Loucy (cell line): ENCODE data around the gene KAZALD1.
A peak's percentile ranks its signal among the peaks of the same experiment; 100 is the strongest.

Source experiments
- H2AFZ ChIP-seq: fragments of 200-600 bp; sonication (generic); 2 replicates; pipeline ENCODE4 v1.6.0; 2016; ENCODE audit warnings: antibody characterized with exemption, mild to moderate bottlenecking, low read length, moderate library complexity
- H3F3A ChIP-seq: fragments of 200-600 bp; 2 replicates; pipeline ENCODE4 v1.6.0; 2016; ENCODE audit warnings: antibody characterized with exemption, low read depth, mild to moderate bottlenecking
- H3K27me3 ChIP-seq: fragments of 200-600 bp; sonication (generic); 2 replicates; pipeline ENCODE4 v1.6.1; 2014; ENCODE audit warnings: low read length, mild to moderate bottlenecking; ENCODE audit not compliant: insufficient read depth, poor library complexity, severe bottlenecking
- H3K36me3 ChIP-seq: fragments of 200-600 bp; sonication (generic); 2 replicates; pipeline ENCODE4 v1.6.1; 2016; ENCODE audit warnings: low read length; ENCODE audit not compliant: insufficient read depth
- H3K4me1 ChIP-seq: fragments of 200-600 bp; sonication (generic); 2 replicates; pipeline ENCODE4 v1.5.1; 2014; ENCODE audit warnings: low read length, mild to moderate bottlenecking; ENCODE audit not compliant: insufficient read depth, poor library complexity, severe bottlenecking
- H3K4me2 ChIP-seq: fragments of 200-600 bp; sonication (generic); 2 replicates; pipeline ENCODE4 v1.6.0; 2014; ENCODE audit warnings: antibody characterized with exemption, low read length, low read depth, mild to moderate bottlenecking; ENCODE audit not compliant: poor library complexity, severe bottlenecking
- H3K4me3 ChIP-seq: fragments of 200-600 bp; sonication (generic); 2 replicates; pipeline ENCODE4 v1.5.1; 2014; ENCODE audit warnings: low read length, mild to moderate bottlenecking, mixed read lengths; ENCODE audit not compliant: poor library complexity, severe bottlenecking
- H3K79me2 ChIP-seq: fragments of 200-600 bp; sonication (generic); 2 replicates; pipeline ENCODE4 v1.6.1; 2014; ENCODE audit warnings: low read length; ENCODE audit not compliant: insufficient read depth
- H3K9ac ChIP-seq: fragments of 200-600 bp; sonication (generic); 2 replicates; pipeline ENCODE4 v1.6.0; 2014; ENCODE audit warnings: mild to moderate bottlenecking, low read depth, low read length, moderate library complexity; ENCODE audit not compliant: poor library complexity, severe bottlenecking
- H3K9me2 ChIP-seq: fragments of 200-600 bp; sonication (generic); replicated peaks from 2 replicates; pipeline ENCODE4 v1.6.1; 2016; ENCODE audit warnings: low read depth, low read length, mixed read lengths
- H3K9me3 ChIP-seq: fragments of 200-600 bp; sonication (generic); 2 replicates; pipeline ENCODE4 v1.6.1; 2014; ENCODE audit warnings: mild to moderate bottlenecking, antibody characterized with exemption, low read length, low read depth; ENCODE audit not compliant: insufficient read depth
- H4K20me1 ChIP-seq: fragments of 200-600 bp; sonication (generic); 2 replicates; pipeline ENCODE4 v1.6.0; 2014; ENCODE audit warnings: antibody characterized with exemption, low read length, mild to moderate bottlenecking; ENCODE audit not compliant: insufficient read depth, poor library complexity, severe bottlenecking
- CTCF ChIP-seq: fragments of 200-600 bp; sonication (generic); conservative IDR thresholded peaks from 2 replicates; pipeline ENCODE4 v1.5.1; 2014; ENCODE audit warnings: mild to moderate bottlenecking, antibody characterized with exemption, low read length
- EZH2phosphoT487 ChIP-seq: fragments of 200-600 bp; IDR thresholded peaks from 2 replicates; pipeline ENCODE4 v1.6.1; 2018; ENCODE audit warnings: antibody characterized with exemption, mild to moderate bottlenecking, moderate library complexity, borderline replicate concordance

KAZALD1 gene

GRCh38 chr10:101031128-101031795 is 30.5 kb upstream of the KAZALD1 start, which contains the start of the genes PDZD7 and SFXN3:
TSS of gene PDZD7 (minus strand) at chr10:101031129. CDS start at chr10:101030219, 910 bp downstream.
TSS of gene SFXN3 (plus strand) at chr10:101031234. CDS start at chr10:101034695, 3,461 bp downstream.
- H3F3A ChIP-seq: no peaks in the 10 kb centered on the region
- no peaks in the 10 kb centered on the region for H3K27me3 ChIP-seq
- no peak for TF ChIP-seq CTCF
- TF ChIP-seq EZH2phosphoT487: no peak
- H3K36me3 ChIP-seq: no peaks in the 10 kb centered on the region; the same call in 1 of the 2 replicates
- no peaks in the 10 kb centered on the region for H3K9me2 ChIP-seq
- peak within 1 kb of the TSS; percentile 67 for H3K9ac ChIP-seq
- H4K20me1 ChIP-seq: no peaks in the 10 kb centered on the region
- peak within 1 kb of the TSS; percentile 97 for H3K4me2 ChIP-seq
- H3K4me1 ChIP-seq: peaks cover 29% of the 10 kb centered on the region
- H3K4me3 ChIP-seq: peak within 1 kb of the TSS; percentile 77
- H3K79me2 ChIP-seq: no peaks in the 10 kb centered on the region; the same call in 1 of the 2 replicates
- H2AFZ ChIP-seq: peak within 1 kb of the TSS; percentile 97
- H3K9me3 ChIP-seq: no peaks in the 10 kb centered on the region

GRCh38 chr10:101031796-101032636 is 29.8 kb upstream of the KAZALD1 start:
- no peaks in the 10 kb centered on the region for H3K9me3 ChIP-seq
- no peaks in the 10 kb centered on the region for H4K20me1 ChIP-seq
- no peaks in the 10 kb centered on the region for H3F3A ChIP-seq
- peaks cover 3% of the 10 kb centered on the region; the same call in 1 of the 2 replicates for H3K36me3 ChIP-seq
- peak overlapping the region; percentile 97 for H2AFZ ChIP-seq
- H3K9ac ChIP-seq: peak overlapping the region; percentile 67
- peaks cover 29% of the 10 kb centered on the region for H3K4me1 ChIP-seq
- H3K9me2 ChIP-seq: no peaks in the 10 kb centered on the region
- peak overlapping the region; percentile 97 for H3K4me2 ChIP-seq
- H3K4me3 ChIP-seq: peak overlapping the region; percentile 77
- H3K79me2 ChIP-seq: no peaks in the 10 kb centered on the region; the same call in 1 of the 2 replicates
- no peak for TF ChIP-seq EZH2phosphoT487
- TF ChIP-seq CTCF: no peak
- no peaks in the 10 kb centered on the region for H3K27me3 ChIP-seq

- peak overlapping the region; percentile 67 for H3K9ac ChIP-seq
- H3K9me3 ChIP-seq: no peaks in the 10 kb centered on the region
- H2AFZ ChIP-seq: peak overlapping the region; percentile 97
- H4K20me1 ChIP-seq: no peaks in the 10 kb centered on the region
- H3K27me3 ChIP-seq: no peaks in the 10 kb centered on the region
- H3K36me3 ChIP-seq: peaks cover 10% of the 10 kb centered on the region; the same call in 1 of the 2 replicates
- TF ChIP-seq CTCF (no peak), EZH2phosphoT487 (no peak)
- peaks cover 29% of the 10 kb centered on the region for H3K4me1 ChIP-seq
- peak overlapping the region; percentile 77 for H3K4me3 ChIP-seq
- H3F3A ChIP-seq: no peaks in the 10 kb centered on the region
- H3K4me2 ChIP-seq: peak overlapping the region; percentile 97
- H3K79me2 ChIP-seq: no peaks in the 10 kb centered on the region; the same call in 1 of the 2 replicates
- H3K9me2 ChIP-seq: no peaks in the 10 kb centered on the region
These were observed 29.1 kb upstream of the KAZALD1 start for GRCh38 chr10:101032637-101033224.
